HG03520 (cell line): ENCODE data around the gene HSPH1.

Experiments used
- ATAC-seq: cut with Tn5 transposase; IDR thresholded peaks from one replicate; pipeline ENCODE4 v1.9.1; 2021; ENCODE audit warnings: mild to moderate bottlenecking, moderate library complexity; ENCODE audit not compliant: unreplicated experiment

Gene HSPH1

DNA sequence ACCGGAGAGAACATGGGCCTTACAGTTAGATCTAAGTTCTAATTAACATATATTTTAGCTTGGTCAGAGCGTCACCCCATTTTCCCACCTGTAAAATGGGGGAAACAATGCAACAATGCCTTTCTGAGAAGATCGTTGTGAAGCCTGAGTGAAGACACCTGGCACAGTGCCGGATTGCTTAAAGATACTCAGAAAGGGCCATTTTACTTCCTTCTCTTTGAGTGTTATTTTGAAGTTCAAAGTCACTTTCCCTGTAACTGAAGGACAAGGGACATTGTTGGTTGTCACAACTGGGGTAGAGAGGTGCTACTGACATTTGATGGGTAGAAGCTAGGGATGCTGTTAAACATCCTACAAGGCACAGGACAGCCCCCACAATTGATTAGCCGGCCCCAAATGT lies 28.1 kb downstream of the HSPH1 start:
- no peak for ATAC-seq

GRCh38 chr13:31131470-31131961 lies 30.2 kb downstream of the HSPH1 start:
- no peak for ATAC-seq

GRCh38 chr13:31129419-31129818 lies 32.3 kb downstream of the HSPH1 start:
- ATAC-seq = no peak

- ATAC-seq = no peak
Measured at GRCh38 chr13:31124204-31124603, 37.5 kb downstream of the HSPH1 start.

DNA sequence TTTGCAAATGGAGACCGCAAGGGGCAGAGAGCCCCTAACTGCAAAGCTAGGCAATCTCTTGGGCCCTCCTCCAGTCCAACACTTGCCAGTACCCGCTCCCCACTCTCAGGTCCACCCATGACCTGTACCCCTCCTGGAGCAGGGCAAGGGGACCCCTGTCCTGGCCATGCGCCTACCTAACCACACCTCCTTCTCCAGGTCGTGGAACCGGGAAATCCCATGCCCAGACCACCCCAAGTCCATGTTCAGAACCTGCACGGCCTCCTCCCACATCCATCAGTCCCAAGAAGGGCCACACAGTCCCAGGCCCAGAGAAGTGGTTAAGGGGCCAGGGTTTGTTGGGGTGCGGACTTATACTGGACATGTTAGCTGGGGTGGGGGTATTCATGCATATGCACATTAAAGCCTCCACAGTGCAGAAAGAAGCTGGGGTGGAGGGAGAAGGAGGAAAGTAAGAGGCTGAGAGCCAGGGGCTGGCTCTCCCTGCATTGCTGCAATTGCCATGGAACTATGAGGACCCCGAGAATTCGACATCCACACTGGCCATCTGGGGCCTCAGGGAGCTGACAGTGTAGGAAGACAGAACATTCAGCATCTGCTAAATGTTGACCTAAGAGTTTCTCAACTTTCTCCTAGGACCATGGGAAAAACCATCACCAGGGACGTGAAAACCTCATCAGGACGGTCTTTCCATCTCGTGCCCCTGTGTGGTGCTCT lies 39.0 kb downstream of the HSPH1 start:
- ATAC-seq = no peak

GRCh38 chr13:31122143-31122542 lies 39.6 kb downstream of the HSPH1 start:
- no peak for ATAC-seq

- ATAC-seq = no peak
Measured at GRCh38 chr13:31121379-31122140, 40.1 kb downstream of the HSPH1 start.

GRCh38 chr13:31119966-31120700 lies 41.6 kb downstream of the HSPH1 start:
- ATAC-seq = no peak

GRCh38 chr13:31119526-31119925 lies 42.2 kb downstream of the HSPH1 start:
- no peak for ATAC-seq

DNA sequence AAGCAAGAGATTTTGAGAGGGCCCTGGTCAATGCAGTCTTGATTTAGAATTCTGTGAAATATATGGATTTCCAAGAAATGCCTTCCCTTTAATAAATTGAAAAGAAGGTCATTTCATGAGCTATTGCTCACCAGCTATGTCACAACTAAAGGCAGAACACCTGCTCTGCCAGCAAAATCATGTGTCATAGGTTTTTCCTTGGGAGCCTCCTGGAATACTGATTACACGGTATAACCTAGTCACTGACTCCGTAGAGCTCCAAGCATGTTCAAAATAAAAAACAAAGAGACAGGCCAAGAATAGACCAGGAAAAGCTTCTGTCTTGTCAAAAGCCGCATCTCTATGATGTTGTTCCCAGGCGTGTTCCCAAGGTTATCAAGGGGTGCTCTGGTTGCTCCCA lies 45.5 kb downstream of the HSPH1 start:
- ATAC-seq = no peak

GRCh38 chr13:31115616-31116015 lies 46.1 kb downstream of the HSPH1 start:
- no peak for ATAC-seq

DNA sequence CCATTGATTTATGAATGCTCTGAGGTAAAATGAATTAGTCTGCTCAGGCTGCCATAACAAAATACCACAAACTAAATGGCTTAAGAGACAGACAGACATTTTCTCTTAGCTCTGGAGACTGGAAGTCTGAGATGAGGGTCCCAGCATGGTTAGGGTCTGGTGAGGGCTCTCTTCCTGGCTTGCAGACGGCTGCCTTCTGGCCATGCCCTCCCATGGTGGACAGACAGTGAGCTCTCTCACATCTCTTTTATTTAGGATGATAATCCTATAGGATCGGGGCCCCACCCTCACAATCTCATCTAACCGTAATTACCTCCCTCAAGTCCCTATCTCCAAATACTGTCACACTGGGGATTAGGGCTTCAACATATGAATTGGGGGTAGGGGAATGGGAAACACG lies 47.1 kb downstream of the HSPH1 start:
- no peak for ATAC-seq

GRCh38 chr13:31111136-31111535 lies 50.6 kb downstream of the HSPH1 start:
- no peak for ATAC-seq

DNA sequence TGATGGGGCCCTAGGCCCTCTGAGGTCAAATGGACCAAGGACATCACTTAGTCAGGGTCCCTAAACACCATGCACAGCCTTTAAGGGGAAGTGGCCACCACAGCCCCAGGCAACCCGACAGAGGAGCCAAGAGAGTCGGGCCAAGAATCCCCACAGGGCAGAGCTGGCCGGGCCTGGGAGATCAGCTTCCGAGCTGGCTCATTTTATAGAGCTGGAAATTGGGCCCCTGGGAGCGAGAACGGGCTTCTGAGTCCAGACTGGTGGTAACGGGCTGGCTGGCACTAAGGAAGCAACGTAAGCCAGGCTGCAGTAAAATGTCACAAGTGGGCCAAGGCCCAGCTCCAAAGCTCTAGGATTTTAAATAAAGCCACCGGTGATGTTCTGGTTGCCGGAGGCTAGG lies 51.1 kb downstream of the HSPH1 start:
- ATAC-seq = no peak

GRCh38 chr13:31110169-31110568 lies 51.5 kb downstream of the HSPH1 start:
- no peak for ATAC-seq

GRCh38 chr13:31107109-31107508 lies 54.6 kb downstream of the HSPH1 start:
- ATAC-seq = no peak

DNA sequence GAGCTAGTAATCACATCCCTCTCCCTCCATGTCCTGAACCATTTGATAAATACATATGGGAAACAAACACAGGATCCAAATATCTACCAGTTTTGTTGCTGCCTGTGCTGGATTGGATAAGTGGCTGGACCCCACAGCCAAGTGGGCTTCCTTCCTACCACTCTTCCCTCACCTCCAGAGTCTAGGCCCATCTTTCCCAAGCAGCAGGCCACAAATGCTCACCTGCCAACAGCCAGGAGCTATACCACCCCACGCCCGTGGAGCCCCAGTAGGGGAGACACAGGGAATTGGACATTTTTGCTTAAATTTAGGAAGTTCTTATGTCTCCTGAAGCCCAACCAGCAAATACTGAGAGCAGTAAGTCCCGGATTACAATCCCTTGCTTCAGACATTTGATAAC lies 55.8 kb downstream of the HSPH1 start:
- ATAC-seq = no peak

DNA sequence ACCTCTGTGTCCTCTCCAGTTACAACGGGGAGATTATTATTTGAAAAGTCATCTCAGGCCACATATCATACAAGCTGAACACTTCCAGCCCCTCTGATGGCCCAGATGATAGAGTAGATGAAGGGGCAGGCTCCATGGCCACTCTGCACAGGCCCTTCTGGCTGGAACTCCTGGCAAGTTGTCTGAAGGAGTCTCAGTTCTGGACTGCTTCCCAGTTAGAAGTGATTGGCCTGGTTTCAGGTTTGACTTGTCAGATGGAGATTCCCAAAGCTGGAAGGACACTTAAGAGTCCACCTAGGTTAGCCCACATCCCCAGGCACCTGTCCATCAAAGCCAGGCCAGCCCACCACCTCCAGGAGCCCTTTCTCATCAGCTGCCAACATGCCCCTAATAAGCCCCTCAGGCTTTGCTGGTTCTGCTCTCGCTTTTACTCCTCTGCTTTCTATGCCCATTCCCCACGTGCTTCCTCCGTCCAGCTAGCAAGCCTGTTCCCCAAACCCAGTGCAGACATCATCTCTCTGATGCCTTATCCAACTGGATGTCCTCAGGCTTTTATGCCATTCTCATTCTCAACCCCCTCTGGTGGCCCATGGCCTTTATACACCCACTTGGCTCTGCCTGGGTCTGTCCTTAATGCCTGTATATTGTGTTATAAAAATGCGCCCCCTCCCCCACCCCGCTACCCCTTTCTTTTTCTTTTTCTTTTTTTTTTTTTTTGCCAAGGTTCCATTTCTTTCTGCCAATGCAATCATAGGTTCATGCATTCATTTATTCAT lies 56.5 kb downstream of the HSPH1 start:
- ATAC-seq = no peak

DNA sequence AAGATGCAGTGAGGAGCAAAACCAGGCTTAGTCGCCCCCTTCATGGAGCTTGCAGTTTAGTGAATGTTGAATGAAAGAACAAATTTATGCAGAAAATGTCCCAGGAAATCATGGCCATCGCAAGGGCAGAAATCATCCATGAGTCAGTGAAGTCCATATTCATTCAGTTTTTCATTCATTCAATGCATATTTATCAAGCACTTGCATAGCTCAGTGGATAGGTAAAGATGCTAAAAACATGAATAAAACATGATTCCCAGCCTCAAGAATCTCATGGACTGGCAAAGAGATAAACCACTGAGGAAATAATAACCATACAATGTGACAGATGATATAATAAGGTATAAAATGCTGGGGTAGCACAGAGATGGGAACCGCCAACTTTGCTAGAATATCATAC lies 58.8 kb downstream of the HSPH1 start:
- ATAC-seq = no peak

DNA sequence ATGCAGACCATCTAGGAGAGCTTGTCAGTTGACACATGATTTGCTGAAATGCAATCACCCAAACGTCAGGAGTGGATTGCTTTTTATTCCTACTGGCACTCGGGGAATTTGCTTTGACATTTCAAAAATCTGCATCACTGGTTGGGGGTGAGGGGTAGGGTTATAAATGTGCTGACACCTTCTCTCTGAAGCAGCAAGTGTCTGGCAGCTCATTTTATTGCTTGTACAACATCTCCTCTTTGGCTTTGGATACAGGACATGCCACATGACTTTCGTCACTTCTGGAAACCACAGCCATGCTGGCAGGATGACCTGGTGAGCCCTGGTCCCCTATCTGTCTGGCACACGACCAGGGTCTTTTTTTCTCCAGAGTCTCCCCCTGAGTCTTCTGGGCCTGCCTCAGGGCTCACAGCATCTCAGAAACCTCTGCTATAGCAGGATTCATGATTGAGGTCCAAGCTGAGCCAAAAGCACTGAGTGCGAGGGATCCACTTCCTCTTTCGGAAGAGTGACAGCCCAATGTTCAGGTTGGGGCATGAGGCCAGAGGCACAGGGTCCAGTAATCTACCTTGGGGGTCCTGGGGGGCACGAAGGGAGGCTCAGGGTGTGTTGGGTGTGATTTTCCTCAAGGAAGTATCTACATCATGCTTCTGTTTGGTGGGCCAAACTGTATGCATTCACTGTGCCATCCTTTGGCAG lies 60.1 kb downstream of the HSPH1 start:
- ATAC-seq = no peak
